NB4 (cell line): Measurements from ENCODE around the gene NELL2.

Source experiments
- DNase-seq: peaks from one replicate; pipeline ENCODE4 v3.0.0; 2010; ENCODE audit warnings: low read depth
- H3K4me3 ChIP-seq: one replicate; pipeline ENCODE4 v1.5.1; 2011; ENCODE audit warnings: mild to moderate bottlenecking, low read depth, low read length, moderate library complexity
- MYC ChIP-seq: IDR thresholded peaks from 2 replicates; pipeline ENCODE4 v1.6.1; 2011; ENCODE audit warnings: low read depth, low read length
- POLR2A ChIP-seq: IDR thresholded peaks from 2 replicates; pipeline ENCODE4 v1.6.1; 2011; ENCODE audit warnings: mild to moderate bottlenecking; ENCODE audit not compliant: insufficient read length; ENCODE audit errors: extremely low read depth
- TF ChIP-seq, protein P1 (sequence below): IDR thresholded peaks from 2 replicates; pipeline ENCODE4 v1.6.1; 2011; ENCODE audit warnings: low read depth, low read length
- TF ChIP-seq, protein P2 (sequence below): IDR thresholded peaks from one replicate; pipeline ENCODE4 v1.5.1; 2012; ENCODE audit warnings: low read depth, low read length

The NELL2 gene

DNA sequence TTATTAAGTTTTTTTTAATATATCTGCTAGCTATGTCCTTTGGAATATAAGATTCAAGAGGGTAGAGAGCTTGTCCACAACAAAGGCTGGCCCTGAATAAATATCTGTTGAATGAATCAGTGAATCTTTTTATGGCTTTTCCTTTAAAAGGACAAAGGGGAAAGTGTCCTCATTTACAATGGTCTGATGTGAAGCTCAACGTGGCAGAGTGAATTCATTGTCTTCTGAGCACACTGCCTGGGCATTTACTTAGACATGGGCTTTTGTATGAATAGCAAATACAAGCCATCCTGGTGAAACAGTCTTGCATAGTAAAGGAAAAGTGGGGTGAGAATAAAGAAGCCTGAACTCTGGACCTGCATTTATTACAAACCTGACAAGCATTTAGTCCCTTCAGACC lies 201.2 kb downstream of the NELL2 start:
- DNase-seq, result no peak
- TF ChIP-seq, protein P1, sequence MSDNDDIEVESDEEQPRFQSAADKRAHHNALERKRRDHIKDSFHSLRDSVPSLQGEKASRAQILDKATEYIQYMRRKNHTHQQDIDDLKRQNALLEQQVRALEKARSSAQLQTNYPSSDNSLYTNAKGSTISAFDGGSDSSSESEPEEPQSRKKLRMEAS, result no peak
- TF ChIP-seq, protein P2, sequence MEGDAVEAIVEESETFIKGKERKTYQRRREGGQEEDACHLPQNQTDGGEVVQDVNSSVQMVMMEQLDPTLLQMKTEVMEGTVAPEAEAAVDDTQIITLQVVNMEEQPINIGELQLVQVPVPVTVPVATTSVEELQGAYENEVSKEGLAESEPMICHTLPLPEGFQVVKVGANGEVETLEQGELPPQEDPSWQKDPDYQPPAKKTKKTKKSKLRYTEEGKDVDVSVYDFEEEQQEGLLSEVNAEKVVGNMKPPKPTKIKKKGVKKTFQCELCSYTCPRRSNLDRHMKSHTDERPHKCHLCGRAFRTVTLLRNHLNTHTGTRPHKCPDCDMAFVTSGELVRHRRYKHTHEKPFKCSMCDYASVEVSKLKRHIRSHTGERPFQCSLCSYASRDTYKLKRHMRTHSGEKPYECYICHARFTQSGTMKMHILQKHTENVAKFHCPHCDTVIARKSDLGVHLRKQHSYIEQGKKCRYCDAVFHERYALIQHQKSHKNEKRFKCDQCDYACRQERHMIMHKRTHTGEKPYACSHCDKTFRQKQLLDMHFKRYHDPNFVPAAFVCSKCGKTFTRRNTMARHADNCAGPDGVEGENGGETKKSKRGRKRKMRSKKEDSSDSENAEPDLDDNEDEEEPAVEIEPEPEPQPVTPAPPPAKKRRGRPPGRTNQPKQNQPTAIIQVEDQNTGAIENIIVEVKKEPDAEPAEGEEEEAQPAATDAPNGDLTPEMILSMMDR, result no peak
- TF ChIP-seq POLR2A (no peak), MYC (no peak)

DNA sequence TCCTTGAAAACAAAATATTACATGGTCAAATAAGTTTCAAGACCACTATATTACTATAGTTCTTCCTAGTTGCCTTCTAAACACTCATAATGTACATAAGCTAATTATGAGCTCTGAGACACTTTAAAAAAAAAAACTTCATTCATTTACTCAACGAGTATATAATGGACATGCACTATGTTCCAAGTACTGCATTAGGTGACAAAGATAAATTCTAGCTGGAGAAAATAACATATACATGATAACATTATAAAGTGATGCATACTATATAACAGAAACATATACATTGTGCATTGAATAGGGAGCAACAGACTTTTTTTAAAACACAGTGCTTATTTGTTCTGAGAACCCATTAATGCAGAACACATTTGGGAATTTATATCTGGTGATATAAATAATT lies 202.3 kb downstream of the NELL2 start:
- H3K4me3 ChIP-seq, result no peak overlapping the region
- TF ChIP-seq, protein P1, result no peak
- TF ChIP-seq POLR2A, result no peak
- TF ChIP-seq MYC, result no peak
- TF ChIP-seq, protein P2, result no peak
- no peak for DNase-seq

More for the DNA sequence above, 201.2 kb downstream of the NELL2 start:
- no peak overlapping the region for H3K4me3 ChIP-seq

DNA sequence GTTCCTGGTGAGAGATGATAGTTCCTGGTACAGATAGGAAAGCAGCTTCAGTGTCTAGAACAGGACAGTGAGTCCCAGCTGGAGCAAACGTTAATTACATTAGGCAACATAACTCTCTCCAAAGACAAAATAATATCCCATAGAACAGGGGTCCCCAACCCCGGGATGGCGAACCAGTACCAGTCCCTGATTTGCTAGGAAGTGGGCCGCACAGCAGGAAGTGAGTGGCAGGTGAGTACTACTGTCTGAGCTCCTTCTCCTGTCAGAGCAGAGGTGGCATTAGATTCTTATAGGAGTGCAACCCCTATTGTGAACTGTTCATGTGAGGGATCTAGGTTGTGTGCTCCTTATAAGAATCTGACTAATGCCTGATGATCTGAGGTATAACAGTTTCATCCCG lies 204.1 kb downstream of the NELL2 start:
- TF ChIP-seq POLR2A, result no peak
- TF ChIP-seq, protein P2, result no peak
- no peak for TF ChIP-seq MYC
- TF ChIP-seq, protein P1, result no peak
- DNase-seq, result no peak
- H3K4me3 ChIP-seq, result no peak overlapping the region

DNA sequence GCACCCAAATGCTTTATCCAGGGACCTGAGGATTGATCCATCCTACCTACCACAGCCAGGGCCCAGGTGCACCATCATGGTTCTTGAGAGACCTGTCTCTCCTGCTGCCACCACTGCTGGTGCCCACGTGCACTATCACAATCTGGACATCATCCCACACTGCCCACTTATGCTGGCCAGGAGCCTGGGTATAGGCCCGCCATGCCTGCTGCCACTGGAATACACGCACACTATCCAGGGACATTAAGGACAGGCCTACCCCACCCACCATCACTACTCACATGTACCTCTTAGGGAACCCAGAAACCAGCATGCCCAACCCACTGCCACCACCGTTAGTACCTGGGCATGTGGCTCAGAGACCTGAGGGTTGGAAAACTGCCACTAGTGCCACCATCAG lies 207.7 kb downstream of the NELL2 start:
- no peak overlapping the region for H3K4me3 ChIP-seq
- TF ChIP-seq, protein P1, result no peak
- TF ChIP-seq, protein P2, result no peak
- no peak for TF ChIP-seq POLR2A
- no peak for TF ChIP-seq MYC
- no peak for DNase-seq

DNA sequence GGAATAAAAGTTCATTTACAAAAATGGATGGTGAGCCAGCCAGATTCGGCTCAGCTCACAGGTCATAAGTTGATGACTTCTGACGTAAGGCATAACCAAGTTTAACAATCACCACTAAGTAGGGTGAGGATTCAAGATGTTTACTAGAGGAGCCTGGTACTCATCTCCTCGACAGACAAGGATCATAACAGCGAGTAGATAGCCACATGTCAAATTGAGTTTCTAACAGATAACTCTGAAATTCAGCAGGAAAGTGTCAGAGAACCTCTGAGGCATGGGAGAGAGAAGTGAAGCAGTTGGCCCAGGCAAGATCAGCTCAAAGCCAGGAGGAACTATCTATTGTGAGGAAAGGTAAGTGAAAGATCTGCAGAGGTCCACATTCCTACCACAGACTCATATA lies 208.7 kb downstream of the NELL2 start:
- no peak overlapping the region for H3K4me3 ChIP-seq
- TF ChIP-seq, protein P1, result no peak
- TF ChIP-seq MYC (no peak), POLR2A (no peak)
- TF ChIP-seq, protein P2, result no peak
- no peak for DNase-seq

DNA sequence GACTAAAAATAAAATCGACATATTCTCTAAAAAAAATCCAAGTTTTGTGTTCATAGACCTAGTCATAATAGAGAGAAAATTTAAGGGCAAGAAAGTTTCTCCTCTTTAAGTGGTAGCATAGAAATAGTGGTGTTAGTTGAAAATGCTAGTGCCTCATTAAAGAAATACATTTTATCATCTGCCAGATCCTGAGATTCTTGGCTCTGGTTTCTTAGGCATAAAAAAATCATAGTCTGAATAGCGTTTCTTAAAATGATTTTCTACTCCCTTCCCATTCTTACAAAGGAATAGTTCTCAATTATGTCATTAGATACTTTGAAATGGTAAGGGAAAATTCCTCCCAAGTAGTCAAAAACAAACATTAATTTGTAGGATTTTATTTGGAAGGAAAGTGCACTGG lies 212.8 kb downstream of the NELL2 start:
- DNase-seq, result no peak
- no peak overlapping the region for H3K4me3 ChIP-seq
- TF ChIP-seq, protein P1, result no peak
- TF ChIP-seq MYC (no peak), POLR2A (no peak)
- TF ChIP-seq, protein P2, result no peak
